Muscle layer of duodenum (tissue), 2 donors: ENCODE results near the gene BCAS4.
A peak's percentile ranks its signal among the peaks of the same experiment; 100 is the strongest.

Experiments used
- H3K27ac ChIP-seq: one replicate; pipeline ENCODE4 v1.7.0; 2013; ENCODE audit warnings: mild to moderate bottlenecking, low read length
- H3K27me3 ChIP-seq: one replicate; pipeline ENCODE4 v1.7.0; 2013; ENCODE audit warnings: low read depth, mild to moderate bottlenecking, control low read depth, low read length
- H3K36me3 ChIP-seq, 2 donors: one replicate each; pipeline ENCODE4 v1.7.0; 2013; ENCODE audit warnings: low read length in 2 of 2, control low read depth in 1 of 2, mild to moderate bottlenecking in 1 of 2; ENCODE audit not compliant: insufficient read depth in 2 of 2, control insufficient read depth in 1 of 2
- H3K4me1 ChIP-seq, 2 donors: one replicate each; pipeline ENCODE4 v1.7.0; 2013; ENCODE audit warnings: low read length in 2 of 2, mild to moderate bottlenecking in 2 of 2, control low read depth in 1 of 2, moderate library complexity in 1 of 2; ENCODE audit not compliant: insufficient read depth in 2 of 2, control insufficient read depth in 1 of 2
- H3K4me3 ChIP-seq, 2 donors: one replicate each; pipeline ENCODE4 v1.7.0; 2013; ENCODE audit warnings: low read length in 2 of 2, low read depth in 1 of 2, mild to moderate bottlenecking in 1 of 2
- H3K9me3 ChIP-seq, 2 donors: one replicate each; pipeline ENCODE4 v1.7.0; 2013; ENCODE audit warnings: low read length in 2 of 2, control low read depth in 1 of 2, mild to moderate bottlenecking in 1 of 2; ENCODE audit not compliant: control insufficient read depth in 1 of 2
- donor health status: healthy.

BCAS4 gene

DNA sequence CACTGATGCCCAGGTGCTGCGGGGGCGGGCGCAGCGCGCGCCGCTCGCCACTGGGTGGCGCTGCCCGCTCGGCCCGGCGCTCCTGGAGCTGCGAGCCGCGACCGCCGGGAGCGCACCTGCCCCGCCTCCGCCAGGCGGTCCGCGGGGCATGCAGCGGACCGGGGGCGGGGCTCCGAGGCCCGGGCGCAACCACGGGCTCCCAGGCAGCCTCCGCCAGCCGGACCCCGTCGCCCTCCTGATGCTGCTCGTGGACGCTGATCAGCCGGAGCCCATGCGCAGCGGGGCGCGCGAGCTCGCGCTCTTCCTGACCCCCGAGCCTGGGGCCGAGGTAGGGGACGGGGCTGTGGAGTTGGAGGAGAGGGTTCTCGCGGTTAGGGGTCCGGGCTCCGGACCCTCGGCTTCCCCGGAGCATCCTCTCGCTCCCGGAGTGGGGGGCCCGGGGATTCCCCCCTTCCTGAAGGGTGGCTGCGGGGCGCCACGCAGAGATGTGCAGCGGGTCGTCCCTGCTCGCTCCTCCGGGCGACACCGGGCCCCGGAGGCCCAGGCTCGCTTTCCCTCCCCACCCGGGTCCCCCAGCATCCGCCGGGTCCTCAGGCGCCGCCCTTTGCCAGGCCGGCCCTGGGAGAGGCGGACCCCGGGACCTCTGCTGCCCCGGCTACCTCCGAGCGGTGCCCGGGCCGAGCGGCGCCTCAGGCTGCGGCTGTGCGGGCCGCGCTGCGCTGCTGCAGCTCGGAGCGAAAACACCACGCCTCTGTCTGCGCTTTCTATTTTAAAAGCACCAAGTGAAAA lies at the start of gene BCAS4:
BCAS4 (plus strand) TSS at position 216 of the 789 bp plus-strand sequence; CDS start at position 239, 23 bp downstream.
- Histone ChIP-seq H3K4me1 (peaks cover 8 to 25% of the 10 kb centered on the region in 2 donors), H3K27me3 (no peaks in the 10 kb centered on the region), H3K27ac (no peak within 1 kb of the TSS), H3K36me3 (no peaks in the 10 kb centered on the region), H3K4me3 (peak within 1 kb of the TSS; percentile 47 to 89), H3K9me3 (no peaks in the 10 kb centered on the region)

GRCh38 chr20:50745634-50746137 lies 49.2 kb upstream of the BCAS4 start:
- no peak overlapping the region for H3K27ac ChIP-seq
- no peaks in the 10 kb centered on the region for H3K36me3 ChIP-seq
- H3K27me3 ChIP-seq: no peaks in the 10 kb centered on the region
- no peaks in the 10 kb centered on the region for H3K9me3 ChIP-seq
- H3K4me3 ChIP-seq: no peak overlapping the region
- H3K4me1 ChIP-seq: peaks cover 15 to 22% of the 10 kb centered on the region in 2 donors

GRCh38 chr20:50746138-50746940 lies 48.5 kb upstream of the BCAS4 start:
- no peaks in the 10 kb centered on the region for H3K36me3 ChIP-seq
- H3K4me3 ChIP-seq: no peak overlapping the region
- peak overlapping the region; percentile 14 for H3K27ac ChIP-seq
- peaks cover 15 to 22% of the 10 kb centered on the region in 2 donors for H3K4me1 ChIP-seq
- no peaks in the 10 kb centered on the region for H3K9me3 ChIP-seq
- H3K27me3 ChIP-seq: no peaks in the 10 kb centered on the region

DNA sequence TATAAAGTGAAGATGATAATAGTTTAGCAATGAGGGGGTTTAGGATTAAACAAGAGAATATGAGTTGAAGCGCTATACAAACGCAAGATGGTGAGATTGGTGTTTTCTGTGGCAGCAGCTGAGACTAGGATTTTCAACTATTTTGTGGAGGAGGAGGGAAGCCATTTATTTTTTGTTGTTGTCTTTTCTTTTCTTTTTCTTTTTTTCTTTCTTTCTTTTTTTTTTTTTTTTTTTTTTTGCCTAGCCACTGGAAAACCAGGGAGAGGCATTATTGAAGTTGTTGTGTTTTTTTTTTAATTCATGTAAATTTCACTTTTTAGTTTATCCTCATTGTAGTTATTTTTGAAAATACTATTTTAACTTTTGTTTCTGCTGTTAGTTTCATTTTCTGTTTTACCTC lies 47.6 kb upstream of the BCAS4 start:
- no peaks in the 10 kb centered on the region for H3K9me3 ChIP-seq
- peaks cover 15 to 22% of the 10 kb centered on the region in 2 donors for H3K4me1 ChIP-seq
- H3K36me3 ChIP-seq: no peaks in the 10 kb centered on the region
- H3K27me3 ChIP-seq: no peaks in the 10 kb centered on the region
- no peak overlapping the region for H3K4me3 ChIP-seq
- peak overlapping the region; percentile 14 for H3K27ac ChIP-seq

GRCh38 chr20:50750145-50750671 lies 44.7 kb upstream of the BCAS4 start:
- Histone ChIP-seq H3K4me1 (peaks cover 10 to 11% of the 10 kb centered on the region in 2 donors), H3K27ac (no peak overlapping the region), H3K4me3 (no peak overlapping the region), H3K27me3 (no peaks in the 10 kb centered on the region), H3K9me3 (no peaks in the 10 kb centered on the region), H3K36me3 (no peaks in the 10 kb centered on the region)

- H3K9me3 ChIP-seq: no peaks in the 10 kb centered on the region
- no peaks in the 10 kb centered on the region for H3K27me3 ChIP-seq
- no peak overlapping the region for H3K27ac ChIP-seq
- H3K36me3 ChIP-seq: no peaks in the 10 kb centered on the region
- H3K4me1 ChIP-seq: no peaks in the 10 kb centered on the region
- no peak overlapping the region for H3K4me3 ChIP-seq
Observed at GRCh38 chr20:50753152-50753551, 41.7 kb upstream of the BCAS4 start.

- H3K4me1 ChIP-seq: no peaks in the 10 kb centered on the region
- H3K27me3 ChIP-seq: no peaks in the 10 kb centered on the region
- H3K4me3 ChIP-seq: no peak overlapping the region
- no peak overlapping the region for H3K27ac ChIP-seq
- no peaks in the 10 kb centered on the region for H3K9me3 ChIP-seq
- no peaks in the 10 kb centered on the region for H3K36me3 ChIP-seq
Observed at GRCh38 chr20:50754420-50754819, 40.4 kb upstream of the BCAS4 start.

DNA sequence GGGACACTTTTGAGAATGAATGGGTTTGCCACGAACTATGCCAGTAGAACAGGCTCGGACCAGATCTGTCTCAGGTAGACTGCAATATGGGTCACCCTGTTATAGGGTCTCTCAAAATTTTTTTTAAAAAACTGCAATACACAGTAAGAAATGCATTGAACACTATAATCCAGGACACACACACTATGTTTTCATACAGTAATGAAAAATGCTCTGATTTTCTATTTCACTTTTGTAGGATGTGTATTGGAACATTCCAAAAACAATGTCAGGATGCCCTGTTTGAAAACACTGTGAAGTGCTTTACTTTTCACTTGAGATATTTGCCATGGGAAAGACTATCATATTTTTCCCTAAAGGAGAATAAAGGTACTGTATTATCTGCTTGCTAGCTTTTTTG lies 38.4 kb upstream of the BCAS4 start:
- Histone ChIP-seq H3K27ac (no peak overlapping the region), H3K9me3 (no peaks in the 10 kb centered on the region), H3K27me3 (no peaks in the 10 kb centered on the region), H3K4me1 (no peaks in the 10 kb centered on the region), H3K36me3 (no peaks in the 10 kb centered on the region), H3K4me3 (no peak overlapping the region)

- no peak overlapping the region for H3K4me3 ChIP-seq
- no peaks in the 10 kb centered on the region for H3K4me1 ChIP-seq
- H3K36me3 ChIP-seq: no peaks in the 10 kb centered on the region
- H3K27ac ChIP-seq: no peak overlapping the region
- no peaks in the 10 kb centered on the region for H3K9me3 ChIP-seq
- H3K27me3 ChIP-seq: no peaks in the 10 kb centered on the region
Observed at GRCh38 chr20:50758469-50758868, 36.4 kb upstream of the BCAS4 start.

DNA sequence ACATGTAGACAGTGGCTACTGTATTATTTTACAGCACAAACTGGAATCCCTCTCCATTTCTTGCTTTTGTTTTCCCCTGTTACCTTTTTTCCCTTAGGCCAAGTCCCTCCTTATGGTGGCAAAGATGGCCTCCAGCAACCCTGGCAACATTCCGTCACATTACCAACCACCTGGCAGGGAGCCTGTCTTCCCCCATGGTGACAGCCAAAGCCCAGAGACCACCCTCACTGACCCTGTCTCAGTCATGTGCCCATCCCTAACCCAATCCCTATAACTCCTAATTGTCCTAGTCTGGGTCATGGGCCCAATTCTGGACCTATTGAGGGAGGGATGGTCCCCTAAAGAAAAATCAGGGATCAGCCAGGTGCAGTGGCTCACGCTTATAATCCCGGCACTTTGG lies 35.9 kb upstream of the BCAS4 start:
- H3K9me3 ChIP-seq: no peaks in the 10 kb centered on the region
- H3K4me3 ChIP-seq: no peak overlapping the region
- H3K27ac ChIP-seq: no peak overlapping the region

DNA sequence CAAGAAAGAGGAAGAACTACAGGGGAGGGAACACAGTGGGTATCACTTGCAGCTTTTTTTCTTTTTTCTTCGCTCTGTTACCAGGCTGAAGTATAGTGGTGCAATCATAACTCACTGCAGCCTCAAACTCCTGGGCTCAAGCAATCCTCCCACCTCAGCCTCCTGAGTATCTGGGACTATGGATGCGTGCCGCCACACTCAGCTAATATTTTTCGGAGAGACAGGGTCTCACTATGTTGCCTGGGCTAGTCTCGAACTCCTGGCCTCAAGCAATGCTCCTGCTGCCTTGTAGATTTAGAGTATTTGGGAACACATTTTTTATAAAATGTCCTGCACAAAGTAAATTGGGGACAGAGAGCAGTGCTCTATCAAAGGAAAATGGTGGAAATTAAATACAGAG lies 35.2 kb upstream of the BCAS4 start:
- Histone ChIP-seq H3K27me3 (no peaks in the 10 kb centered on the region), H3K4me1 (no peaks in the 10 kb centered on the region), H3K36me3 (no peaks in the 10 kb centered on the region), H3K9me3 (no peaks in the 10 kb centered on the region), H3K27ac (no peak overlapping the region), H3K4me3 (no peak overlapping the region)

More for the DNA sequence above, 35.9 kb upstream of the BCAS4 start:
- Histone ChIP-seq H3K27me3 (no peaks in the 10 kb centered on the region), H3K4me1 (no peaks in the 10 kb centered on the region), H3K36me3 (no peaks in the 10 kb centered on the region)
